NOMO-1 (cell line): ENCODE measurements around the gene ANKZF1.

Experiments used
- DNase-seq, 2 experiments: peaks; one replicate each; lab custom pipeline; 2025; ENCODE audit not compliant: unreplicated experiment in 2 of 2; lab: John Stamatoyannopoulos, UW

Gene ANKZF1

GRCh38 chr2:219207884-219208740, 21.5 kb upstream of the ANKZF1 start:
- DNase-seq, result no peak

DNA sequence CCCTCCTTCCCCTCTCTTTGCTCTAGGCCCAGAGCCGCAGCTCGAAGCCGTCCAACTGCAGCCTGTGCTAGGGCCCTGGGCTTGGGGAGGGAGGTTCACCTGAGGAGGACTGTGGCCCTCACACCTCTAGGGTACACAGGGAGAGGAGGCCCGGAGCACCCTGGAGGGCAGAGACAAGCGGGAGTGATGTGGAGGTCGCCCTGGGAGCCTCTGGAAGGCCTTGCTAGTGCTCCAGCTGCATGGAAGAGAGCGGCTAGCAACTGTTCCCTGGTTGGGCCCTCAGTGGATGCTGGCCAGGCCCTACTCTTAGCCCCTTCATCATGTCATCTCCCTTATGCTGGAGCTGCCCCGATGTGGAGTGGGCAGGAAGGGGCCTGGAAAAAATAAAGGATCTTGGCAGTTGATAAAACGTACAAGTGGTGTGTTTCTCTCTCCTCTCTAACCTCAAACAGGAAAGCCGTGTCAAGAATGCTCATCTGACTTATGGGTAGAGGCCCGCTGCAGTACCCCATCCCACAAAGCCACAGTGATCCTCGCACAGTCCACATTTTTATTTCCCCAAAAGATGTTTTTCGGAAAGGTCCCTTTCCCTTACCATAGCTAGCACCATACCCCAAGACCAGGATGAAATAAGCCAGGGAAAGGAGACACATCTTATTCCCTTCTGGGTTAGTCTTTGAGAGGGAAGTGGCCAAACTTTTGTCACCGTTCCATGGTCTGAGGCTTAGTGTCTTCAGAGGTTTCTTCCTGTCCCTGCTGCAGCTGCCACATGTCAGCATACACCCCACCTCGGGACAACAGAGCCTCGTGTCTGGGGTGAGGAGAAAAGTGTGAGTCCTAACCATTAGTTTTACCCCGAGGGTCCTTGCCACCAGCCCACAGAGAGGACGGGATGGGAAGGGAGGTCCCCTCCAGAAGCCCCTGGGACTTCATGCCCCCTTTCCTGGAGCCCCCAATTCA, 20.1 kb upstream of the ANKZF1 start:
- DNase-seq, result no peak

DNA sequence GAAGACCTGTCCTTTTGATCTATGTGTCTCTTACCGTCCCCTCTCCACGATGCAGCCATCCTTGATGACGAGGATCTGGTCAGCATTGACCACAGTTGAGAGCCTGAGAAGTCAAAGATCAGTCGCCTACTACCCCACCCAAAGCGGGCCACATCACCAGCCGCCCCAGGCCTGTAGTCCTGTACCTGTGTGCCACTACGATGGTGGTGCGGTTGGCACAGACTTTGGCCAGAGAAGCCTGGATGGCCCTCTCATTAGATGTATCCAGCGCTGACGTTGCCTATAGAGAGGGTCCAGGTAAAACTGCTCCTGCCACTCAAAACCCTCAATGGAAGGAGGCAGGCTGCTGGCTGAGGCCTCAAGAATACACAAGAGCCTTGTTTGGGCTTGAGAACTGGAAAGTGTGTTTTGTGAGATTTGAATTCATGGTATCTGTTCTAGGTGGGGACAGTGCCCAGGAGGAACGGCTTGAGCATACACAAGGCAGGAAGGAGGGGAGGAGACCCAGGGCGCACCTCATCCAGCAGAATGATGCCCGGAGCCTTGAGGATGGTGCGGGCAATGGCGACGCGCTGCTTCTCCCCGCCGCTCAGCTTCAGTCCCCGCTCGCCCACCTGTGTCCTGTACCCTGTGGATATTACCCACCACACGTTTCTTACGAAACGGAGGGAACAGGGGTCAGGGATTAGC, 19.3 kb upstream of the ANKZF1 start:
- DNase-seq, result no peak

- DNase-seq, result no peak
These were observed 18.7 kb upstream of the ANKZF1 start for GRCh38 chr2:219210886-219211362.

DNA sequence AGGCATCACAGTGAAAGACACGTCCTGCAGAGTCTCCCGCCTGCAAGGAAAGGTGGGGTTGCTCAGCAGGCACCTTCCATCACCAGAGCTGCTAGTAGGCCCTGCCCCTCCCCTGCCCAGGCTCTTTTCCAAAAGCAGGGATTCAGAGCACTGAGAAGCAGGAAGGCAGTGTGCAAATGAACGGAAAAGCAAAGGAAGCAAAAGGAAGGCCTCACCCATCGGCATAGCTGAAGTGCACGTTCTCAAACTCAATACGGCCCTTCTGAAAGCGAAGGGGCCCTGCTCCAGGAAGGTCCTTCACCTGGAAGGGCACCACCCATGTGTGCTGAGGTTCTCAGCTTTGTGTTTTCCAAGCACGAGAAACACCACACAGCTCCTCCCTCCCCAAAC, 16.6 kb upstream of the ANKZF1 start:
- DNase-seq, result no peak

DNA sequence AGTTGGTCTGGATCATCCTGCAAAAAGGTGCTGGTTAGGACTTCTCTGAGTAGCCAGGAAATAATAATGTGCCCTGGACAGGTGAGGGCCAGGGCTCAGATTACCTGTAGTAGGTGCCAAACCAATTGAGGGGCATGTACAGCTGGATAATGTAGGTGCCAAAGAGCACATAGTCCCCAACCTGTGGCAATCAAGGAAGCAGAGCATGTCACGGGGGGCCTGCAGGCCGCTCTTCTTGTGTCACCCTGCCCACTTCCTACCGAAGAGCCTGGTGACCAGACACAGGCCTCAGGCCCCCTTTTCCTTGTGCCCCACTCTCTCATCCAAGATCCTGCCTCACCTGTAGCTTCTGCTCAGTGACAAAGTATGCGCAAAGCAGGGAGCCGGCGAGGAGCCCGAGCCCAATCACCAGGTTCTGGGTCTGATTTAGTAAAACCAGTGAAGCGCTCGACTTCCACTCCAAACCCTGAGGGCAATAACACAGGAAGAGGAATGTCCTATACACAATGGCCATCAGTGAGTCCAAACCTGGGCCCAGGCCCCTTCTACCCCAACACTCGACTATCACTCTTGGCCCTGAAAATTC, 16.0 kb upstream of the ANKZF1 start:
- no peak for DNase-seq

DNA sequence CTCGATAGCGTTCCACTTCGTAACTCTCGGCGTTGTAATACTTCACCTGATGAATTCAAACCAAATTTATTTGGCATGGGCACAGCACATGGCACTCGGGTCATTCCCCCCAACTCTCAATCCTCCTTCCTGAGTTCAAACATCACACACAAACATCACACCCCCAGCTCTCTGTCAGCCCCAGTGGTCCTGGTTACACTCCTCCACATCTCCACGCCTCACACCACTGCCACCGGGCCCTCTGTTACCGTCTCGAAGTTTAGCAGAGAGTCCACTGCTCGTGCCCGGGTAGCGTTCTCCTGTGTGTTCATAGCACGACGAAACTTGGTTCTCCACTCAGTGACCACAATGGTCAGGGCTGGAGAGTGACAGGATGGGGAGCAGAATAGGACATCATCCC, 15.5 kb upstream of the ANKZF1 start:
- no peak for DNase-seq

DNA sequence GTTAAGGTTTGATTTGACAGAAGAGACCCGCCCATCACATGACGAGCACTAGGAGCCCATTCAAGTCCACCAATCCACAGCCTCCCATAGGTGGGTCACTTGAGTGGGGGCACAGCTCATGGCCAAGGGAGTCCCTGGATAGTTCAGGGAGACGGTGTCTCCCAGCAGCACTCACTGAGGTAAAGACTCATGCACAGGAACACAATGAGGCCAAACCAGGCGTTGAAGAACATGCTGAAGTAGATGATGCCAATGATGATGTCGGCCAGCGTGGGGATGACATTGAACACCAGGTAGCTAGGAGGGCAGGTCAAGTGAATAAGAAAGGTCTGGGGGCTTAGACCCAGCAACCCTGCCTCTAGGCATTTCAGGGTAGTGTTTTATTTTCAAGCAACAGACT, 14.8 kb upstream of the ANKZF1 start:
- DNase-seq, result no peak

GRCh38 chr2:219215871-219216534, 13.6 kb upstream of the ANKZF1 start:
- no peak for DNase-seq

GRCh38 chr2:219216535-219216915, 13.1 kb upstream of the ANKZF1 start:
- DNase-seq, result no peak

GRCh38 chr2:219218217-219218731, 11.3 kb upstream of the ANKZF1 start:
- DNase-seq, result no peak

DNA sequence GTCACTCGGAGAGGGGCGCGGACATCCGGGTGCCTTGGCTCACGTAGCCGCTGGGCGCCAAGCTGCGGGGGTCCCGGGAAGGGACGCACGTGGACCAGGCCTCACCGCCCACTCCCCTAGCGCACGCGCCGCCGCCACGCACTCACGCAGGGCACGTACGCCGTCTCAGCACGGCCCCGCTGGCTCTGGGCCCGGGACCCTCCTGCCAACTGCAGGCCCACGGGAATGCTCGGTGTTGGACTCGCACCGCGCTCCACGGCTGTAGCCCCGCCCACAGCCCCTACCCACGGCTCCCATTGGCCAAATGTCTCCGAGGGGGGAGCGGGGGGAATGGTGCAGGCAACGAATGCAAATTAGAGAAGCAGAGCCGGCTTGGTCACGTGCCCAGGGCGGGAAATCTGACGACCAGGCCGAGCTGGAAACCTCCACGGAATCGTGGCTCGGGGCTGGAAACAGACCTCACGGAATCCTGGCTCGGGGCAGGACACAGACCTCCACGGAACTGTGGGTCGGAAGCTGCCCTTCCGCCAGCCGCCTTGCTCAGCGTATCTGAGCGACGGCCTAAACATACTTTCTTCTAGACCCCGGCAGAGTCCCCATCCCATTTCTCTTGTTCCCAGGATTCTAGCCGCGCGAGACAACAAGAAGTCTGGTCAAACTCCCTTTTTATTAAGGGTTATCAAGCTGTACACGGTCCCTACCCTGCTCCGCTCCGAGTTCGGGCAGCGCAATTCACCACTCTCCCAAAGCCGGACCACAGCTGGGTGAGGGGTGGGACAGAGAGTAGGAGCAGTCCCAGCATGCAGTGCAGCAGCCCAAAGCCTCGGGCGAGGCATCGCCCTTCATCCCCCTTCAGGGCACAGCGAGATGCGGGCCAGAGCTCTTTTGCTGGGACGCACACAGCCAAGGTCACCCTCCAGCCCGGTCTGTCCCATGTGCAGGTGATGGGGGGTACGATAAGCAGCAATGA, 10.6 kb upstream of the ANKZF1 start, which contains the start of gene ABCB6:
Gene ABCB6, minus strand, starts transcription at position 227 of the 970 bp plus-strand sequence. CDS start 285 bp downstream, outside the sequence.
- DNase-seq, result no peak

DNA sequence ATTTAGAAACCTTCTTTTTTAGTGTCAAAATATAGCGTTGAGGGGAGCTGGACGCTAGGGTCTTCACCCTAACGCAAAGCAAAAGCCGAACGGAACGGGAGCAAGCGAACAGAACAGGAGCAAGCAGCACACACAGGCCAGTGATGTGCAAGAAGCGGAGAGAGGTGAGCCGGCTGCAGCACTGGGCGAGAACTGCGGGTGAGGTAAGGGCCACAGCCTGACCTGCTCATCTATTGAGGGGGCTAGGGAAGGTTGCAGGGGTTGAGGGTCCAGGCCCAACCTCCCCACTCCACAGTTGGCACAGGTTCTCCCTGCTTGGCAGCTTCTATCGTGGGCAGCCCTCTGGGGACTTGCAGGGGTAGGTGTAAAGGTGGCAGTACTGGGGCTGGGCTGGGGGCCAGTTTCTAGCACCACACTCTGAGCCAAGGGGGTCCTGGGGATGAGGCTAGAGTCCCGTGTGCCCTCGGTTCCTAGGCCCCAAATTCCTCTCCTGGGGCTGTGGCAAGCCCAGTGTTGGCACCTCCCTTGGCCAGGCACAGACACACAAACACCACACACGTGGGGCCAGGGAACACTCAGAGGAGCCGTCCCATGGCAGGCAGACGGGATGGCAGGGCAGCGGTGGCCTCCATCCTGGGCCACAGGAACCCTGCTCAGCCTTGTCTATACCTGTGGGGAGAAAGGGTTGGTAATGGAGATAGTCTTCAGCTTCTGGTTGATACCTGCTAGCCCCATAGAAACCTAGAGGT, 9.6 kb upstream of the ANKZF1 start:
- DNase-seq, result no peak

DNA sequence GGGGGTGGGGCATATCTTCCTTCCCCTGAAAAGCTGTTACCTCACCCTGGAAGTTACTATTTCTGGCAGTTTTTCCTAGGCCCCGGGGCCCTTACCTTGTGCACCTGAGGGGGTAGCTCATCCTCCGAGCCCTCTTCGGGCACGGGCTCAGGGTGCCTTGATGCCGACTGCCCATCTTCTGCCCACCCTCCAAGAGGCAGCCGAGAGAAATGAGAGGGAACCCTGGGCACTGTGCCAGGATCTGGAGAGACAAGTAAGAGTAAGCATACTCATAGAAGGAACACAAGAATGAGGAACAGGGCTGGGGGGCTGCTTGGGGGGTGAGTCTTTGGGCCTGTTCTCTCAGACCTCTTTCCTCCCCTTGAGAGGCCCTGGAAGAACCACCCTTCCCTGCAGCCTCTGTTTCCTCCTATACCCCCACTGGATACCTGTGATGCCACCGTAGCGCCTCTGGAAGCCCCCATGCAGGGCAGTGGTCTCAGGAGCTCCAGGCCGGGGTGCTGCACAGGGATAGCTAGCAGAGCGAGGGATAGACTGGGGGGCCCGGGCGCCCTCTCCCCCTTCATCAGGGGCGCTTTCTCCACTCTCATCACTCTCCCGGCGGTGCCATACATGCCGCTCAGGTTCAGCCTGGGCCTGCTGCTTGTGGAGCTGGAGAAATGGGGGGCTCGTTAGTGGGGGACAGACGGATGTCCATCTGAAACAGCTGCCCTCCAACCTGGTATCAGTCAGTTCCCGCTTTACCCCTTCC, 8.8 kb upstream of the ANKZF1 start:
- DNase-seq, result no peak

GRCh38 chr2:219221957-219222518, 7.6 kb upstream of the ANKZF1 start:
- no peak for DNase-seq

- no peak for DNase-seq
These were observed 5.6 kb upstream of the ANKZF1 start for GRCh38 chr2:219223831-219224610.
